Activated CD4-positive, alpha-beta memory T cell treated with anti-CD3 and anti-CD28 coated beads, Interleukin-2, amount 10 ng/mL, durations not matched to agents 7 days and 5 days (primary cell): ENCODE data around the gene LRRC49. TPM values are rescaled to one million over a fixed set of nuclear protein-coding genes. Genes with fewer than 3 reads are reported as not detected.

Source experiments
- CTCF ChIA-PET: fragments of 350-600 bp; sonication (Branson Sonifier 250); formaldehyde crosslinking; loops from one replicate; lab custom pipeline; 2021; ENCODE audit warnings: antibody characterized with exemption, inconsistent platforms; lab: Charles Lee
- POLR2A ChIA-PET: fragments of 350-600 bp; sonication (Branson Sonifier 250); formaldehyde crosslinking; loops from one replicate; lab custom pipeline; 2021; ENCODE audit warnings: antibody characterized with exemption; lab: Charles Lee
- DNase-seq: peaks from one replicate; pipeline ENCODE4 v3.0.0-alpha.2; 2020
- H3K27ac Mint-ChIP-seq: one replicate; pipeline ENCODE4 v1.8.0; 2021; ENCODE audit warnings: mild to moderate bottlenecking, mixed read lengths
- H3K27me3 Mint-ChIP-seq: one replicate; pipeline ENCODE4 v1.8.0; 2021; ENCODE audit warnings: mixed read lengths
- H3K36me3 Mint-ChIP-seq: one replicate; pipeline ENCODE4 v1.8.0; 2021; ENCODE audit warnings: low read depth, mixed read lengths
- H3K4me1 Mint-ChIP-seq: one replicate; pipeline ENCODE4 v1.8.0; 2021; ENCODE audit warnings: mixed read lengths
- H3K4me3 Mint-ChIP-seq: one replicate; pipeline ENCODE4 v1.8.0; 2021; ENCODE audit warnings: mild to moderate bottlenecking, mixed read lengths
- H3K9me3 Mint-ChIP-seq: one replicate; pipeline ENCODE4 v1.8.0; 2021; ENCODE audit warnings: mixed read lengths
- total RNA-seq, 2 experiments: library from RNA; stranded (reverse); gene quantifications; one replicate each; pipeline ENCODE4 v1.2.3, GENCODE V29; 2021

LRRC49 gene
- total RNA-seq, 2 experiments from 2014 or later = not detected

DNA sequence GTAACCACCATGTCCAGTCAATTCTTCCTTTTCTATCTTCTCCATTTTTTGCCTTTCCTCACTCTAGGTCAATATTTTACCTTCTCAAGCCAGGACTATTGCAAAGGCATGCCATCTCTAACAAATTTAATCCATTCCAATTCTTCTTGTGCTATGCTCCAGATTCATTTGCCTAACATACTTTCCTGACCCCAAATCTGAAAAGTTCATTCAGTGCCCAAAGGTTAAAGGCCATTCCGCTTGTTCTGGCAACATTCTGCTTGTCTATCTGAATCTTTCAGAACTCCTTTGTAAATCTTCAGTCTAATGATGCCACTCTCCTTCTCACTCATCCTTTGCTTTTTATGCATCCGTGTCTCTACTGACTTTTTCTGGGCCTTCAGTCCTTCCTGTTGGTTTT, 15.9 kb upstream of the LRRC49 start:
- no peaks in the 10 kb centered on the region for H3K4me1 Mint-ChIP-seq
- CTCF ChIA-PET = no interaction called here
- POLR2A ChIA-PET = no interaction called here
- H3K9me3 Mint-ChIP-seq = no peaks in the 10 kb centered on the region
- peaks cover 22% of the 10 kb centered on the region for H3K27me3 Mint-ChIP-seq
- H3K27ac Mint-ChIP-seq = no peak overlapping the region
- H3K4me3 Mint-ChIP-seq = no peak overlapping the region
- H3K36me3 Mint-ChIP-seq = no peaks in the 10 kb centered on the region
- DNase-seq = no peak

DNA sequence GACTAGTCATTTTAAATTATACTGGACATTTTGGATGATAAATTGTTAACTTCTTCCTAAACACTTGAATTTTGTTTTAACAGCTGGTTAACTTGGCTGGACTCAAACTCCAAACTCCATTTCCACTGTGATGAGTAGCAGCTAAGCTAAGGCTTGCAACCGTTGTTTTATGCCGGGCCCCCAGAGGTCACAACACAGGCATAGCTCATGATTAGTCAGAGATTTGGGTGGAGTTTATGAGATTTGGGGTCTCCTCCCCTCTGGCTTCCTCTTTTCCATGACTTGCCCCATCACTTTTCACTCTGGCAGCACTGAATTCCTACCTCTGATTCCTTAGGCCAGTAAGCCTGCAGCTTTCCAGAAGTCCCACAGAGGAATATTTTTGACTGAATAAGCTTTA, 13.2 kb upstream of the LRRC49 start:
- Mint-ChIP-seq H3K9me3 (no peaks in the 10 kb centered on the region), H3K4me3 (no peak overlapping the region), H3K36me3 (no peaks in the 10 kb centered on the region), H3K27me3 (peaks cover 17% of the 10 kb centered on the region), H3K4me1 (no peaks in the 10 kb centered on the region), H3K27ac (no peak overlapping the region)
- ChIA-PET CTCF (no interaction called here), POLR2A (no interaction called here)
- DNase-seq = no peak

DNA sequence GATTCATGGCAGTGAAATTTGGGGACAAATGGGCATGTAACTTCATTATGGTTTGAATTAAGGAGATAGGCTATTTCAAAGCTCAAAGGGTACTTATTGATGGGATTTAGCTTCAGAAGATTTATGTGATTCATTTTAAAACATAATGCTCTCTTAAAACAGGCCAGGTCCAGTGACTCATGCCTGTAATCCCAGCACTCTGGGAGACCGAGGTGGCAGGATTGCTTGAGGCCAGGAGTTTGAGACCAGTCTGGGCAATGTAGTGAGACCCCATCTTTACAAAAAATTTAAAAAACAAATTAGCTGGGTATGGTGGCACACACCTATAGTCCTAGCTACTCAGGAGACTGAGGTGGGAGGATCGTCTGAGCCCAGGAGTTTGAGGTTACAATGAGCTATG, 11.8 kb upstream of the LRRC49 start:
- Mint-ChIP-seq H3K4me3 (no peak overlapping the region), H3K9me3 (no peaks in the 10 kb centered on the region), H3K4me1 (no peaks in the 10 kb centered on the region), H3K27me3 (peaks cover 17% of the 10 kb centered on the region), H3K27ac (no peak overlapping the region), H3K36me3 (no peaks in the 10 kb centered on the region)
- ChIA-PET CTCF (interaction anchor here (0.6 kb wide), 1 partner anchor 405 kb away, joined by 4 read pairs; no protein-coding TSS in a partner anchor), POLR2A (no interaction called here)
- DNase-seq = no peak

GRCh38 chr15:70882361-70882760, 10.3 kb upstream of the LRRC49 start:
- POLR2A ChIA-PET = no interaction called here
- H3K4me3 Mint-ChIP-seq = no peak overlapping the region

GRCh38 chr15:70892912-70893560, 410 bp downstream of the LRRC49 start:
- H3K36me3 Mint-ChIP-seq = no peaks in the 10 kb centered on the region
- peaks cover 12% of the 10 kb centered on the region for H3K4me1 Mint-ChIP-seq
- no peaks in the 10 kb centered on the region for H3K9me3 Mint-ChIP-seq
- CTCF ChIA-PET = interaction anchor here (0.7 kb wide), 1 partner anchor 548 kb away, joined by 3 read pairs; no protein-coding TSS in a partner anchor
- H3K4me3 Mint-ChIP-seq = peak overlapping the region; percentile 78
- POLR2A ChIA-PET = no interaction called here
- no peak for DNase-seq
- peaks cover 45% of the 10 kb centered on the region for H3K27me3 Mint-ChIP-seq
- H3K27ac Mint-ChIP-seq = no peak overlapping the region

More at GRCh38 chr15:70882361-70882760, 10.3 kb upstream of the LRRC49 start:
- peaks cover 13% of the 10 kb centered on the region for H3K27me3 Mint-ChIP-seq
- CTCF ChIA-PET = no interaction called here
- H3K4me1 Mint-ChIP-seq = no peaks in the 10 kb centered on the region
- DNase-seq = no peak
- H3K9me3 Mint-ChIP-seq = no peaks in the 10 kb centered on the region
- H3K27ac Mint-ChIP-seq = no peak overlapping the region
- no peaks in the 10 kb centered on the region for H3K36me3 Mint-ChIP-seq

DNA sequence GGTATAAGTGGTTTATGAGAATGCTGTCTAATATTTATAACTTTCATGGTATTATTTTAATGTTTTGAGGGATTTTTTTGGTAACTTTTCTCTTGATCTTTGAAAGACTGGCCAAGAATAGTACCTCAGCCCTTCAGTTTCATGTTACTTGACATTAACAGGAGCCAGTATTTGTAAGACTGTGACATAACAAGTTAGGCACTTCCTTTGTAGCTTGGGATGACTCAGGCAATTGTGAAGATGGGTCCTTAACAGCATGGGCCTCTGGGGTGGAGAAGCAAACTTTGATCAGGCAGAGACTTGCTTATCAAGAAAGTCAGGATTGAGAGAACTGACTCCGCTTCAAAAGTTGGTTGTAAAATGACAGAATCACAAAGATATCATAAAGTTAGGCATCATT, 9.5 kb downstream of the LRRC49 start:
- no peak for DNase-seq
- no peak overlapping the region for H3K27ac Mint-ChIP-seq
- CTCF ChIA-PET = no interaction called here
- H3K36me3 Mint-ChIP-seq = no peaks in the 10 kb centered on the region
- POLR2A ChIA-PET = no interaction called here
- no peak overlapping the region for H3K4me3 Mint-ChIP-seq
- peaks cover 8% of the 10 kb centered on the region for H3K27me3 Mint-ChIP-seq
- no peaks in the 10 kb centered on the region for H3K4me1 Mint-ChIP-seq
- no peaks in the 10 kb centered on the region for H3K9me3 Mint-ChIP-seq

- POLR2A ChIA-PET = no interaction called here
- peaks cover 6% of the 10 kb centered on the region for H3K9me3 Mint-ChIP-seq
- no peaks in the 10 kb centered on the region for H3K4me1 Mint-ChIP-seq
- H3K4me3 Mint-ChIP-seq = no peak overlapping the region
- H3K36me3 Mint-ChIP-seq = no peaks in the 10 kb centered on the region
- no peak for DNase-seq
- no peak overlapping the region for H3K27ac Mint-ChIP-seq
- H3K27me3 Mint-ChIP-seq = peaks cover 5% of the 10 kb centered on the region
- CTCF ChIA-PET = no interaction called here
These were observed 14.2 kb downstream of the LRRC49 start for GRCh38 chr15:70906842-70907241.

DNA sequence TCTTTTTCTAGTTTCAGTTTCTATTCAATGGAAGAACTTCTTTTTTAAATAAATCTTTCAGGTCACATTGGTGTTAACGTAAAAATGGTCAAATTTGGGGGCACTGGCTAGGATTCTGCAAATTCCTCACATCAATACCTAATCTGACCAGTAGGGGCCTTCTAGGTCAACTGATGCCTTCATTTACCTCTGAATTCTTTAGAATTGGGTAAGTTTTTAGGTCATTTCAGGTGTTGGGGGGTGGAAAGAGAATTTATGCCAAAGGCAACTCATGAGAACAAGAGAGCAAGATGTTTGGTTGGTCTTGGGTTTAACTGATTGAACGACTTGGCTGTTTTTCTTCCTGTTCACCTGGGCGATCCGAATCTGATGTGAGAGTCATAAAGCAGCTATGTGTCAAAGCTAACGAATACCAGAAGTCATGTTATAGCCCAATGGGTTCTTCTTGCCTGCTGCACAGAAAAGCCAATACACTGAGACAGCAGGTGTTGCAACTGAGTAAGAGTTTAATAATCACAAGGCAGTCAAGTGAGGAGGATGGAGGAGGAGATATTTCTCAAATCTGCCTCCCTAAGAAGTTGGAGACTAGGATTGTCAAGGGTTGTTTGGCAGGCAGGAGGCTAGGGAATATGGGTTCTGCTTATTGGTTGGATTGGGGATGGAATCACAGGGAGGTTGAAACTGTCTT, 15.3 kb downstream of the LRRC49 start:
- no peaks in the 10 kb centered on the region for H3K4me1 Mint-ChIP-seq
- H3K36me3 Mint-ChIP-seq = no peaks in the 10 kb centered on the region
- ChIA-PET CTCF (no interaction called here), POLR2A (no interaction called here)
- H3K27ac Mint-ChIP-seq = no peak overlapping the region
- H3K4me3 Mint-ChIP-seq = no peak overlapping the region
- H3K9me3 Mint-ChIP-seq = peaks cover 6% of the 10 kb centered on the region
- no peak for DNase-seq
- H3K27me3 Mint-ChIP-seq = peaks cover 5% of the 10 kb centered on the region

DNA sequence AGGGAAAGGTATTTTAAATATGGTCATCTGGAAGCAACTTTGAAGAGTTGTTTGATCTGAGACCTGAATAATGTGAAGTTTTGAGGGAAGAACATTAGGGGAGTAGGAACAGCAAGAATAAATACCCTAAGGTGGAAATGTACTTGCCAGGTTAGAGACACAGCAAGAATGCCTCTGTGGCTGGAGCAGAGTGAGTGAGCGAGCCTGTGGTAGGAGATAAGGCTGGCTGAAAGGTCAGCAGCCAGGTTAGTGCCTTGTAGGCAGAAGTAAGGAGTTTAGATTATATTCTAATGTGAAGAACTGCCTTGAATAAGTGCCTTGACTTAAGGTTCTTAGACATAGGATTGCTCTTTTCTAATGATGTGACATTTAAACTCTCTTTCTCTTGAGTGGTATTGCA, 18.3 kb downstream of the LRRC49 start:
- H3K9me3 Mint-ChIP-seq = peaks cover 6% of the 10 kb centered on the region

DNA sequence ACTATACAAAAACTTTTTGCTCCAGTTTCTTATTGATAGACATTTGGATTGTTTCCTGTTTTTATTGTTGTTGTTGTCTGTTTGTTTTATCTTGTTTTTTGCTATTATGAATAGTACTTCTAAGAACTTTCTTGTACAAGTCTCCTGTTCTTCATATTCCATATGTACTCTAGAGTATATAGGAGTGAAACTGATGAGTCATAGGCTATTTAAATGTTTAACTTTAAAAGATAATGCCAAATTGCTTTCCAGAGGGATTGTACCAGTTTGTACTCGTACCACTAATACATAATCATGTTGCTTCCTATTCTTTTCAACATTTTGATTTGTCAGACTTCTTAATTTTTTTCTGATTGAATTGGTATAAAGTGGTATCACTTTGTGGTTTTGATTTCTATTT, 19.6 kb downstream of the LRRC49 start:
- no peaks in the 10 kb centered on the region for H3K36me3 Mint-ChIP-seq
- no peak for DNase-seq
- CTCF ChIA-PET = no interaction called here
- POLR2A ChIA-PET = no interaction called here
- H3K4me1 Mint-ChIP-seq = no peaks in the 10 kb centered on the region
- no peak overlapping the region for H3K4me3 Mint-ChIP-seq
- no peak overlapping the region for H3K27ac Mint-ChIP-seq
- H3K9me3 Mint-ChIP-seq = peaks cover 6% of the 10 kb centered on the region
- peaks cover 9% of the 10 kb centered on the region for H3K27me3 Mint-ChIP-seq

More for the DNA sequence above, 18.3 kb downstream of the LRRC49 start:
- no peak overlapping the region for H3K27ac Mint-ChIP-seq
- H3K27me3 Mint-ChIP-seq = peaks cover 11% of the 10 kb centered on the region
- ChIA-PET CTCF (interaction anchor here (0.9 kb wide), 1 partner anchor 9 kb away, joined by 4 read pairs; no protein-coding TSS in a partner anchor), POLR2A (no interaction called here)
- no peaks in the 10 kb centered on the region for H3K36me3 Mint-ChIP-seq
- no peak overlapping the region for H3K4me3 Mint-ChIP-seq
- no peaks in the 10 kb centered on the region for H3K4me1 Mint-ChIP-seq
- no peak for DNase-seq

- Mint-ChIP-seq H3K27ac (no peak overlapping the region), H3K9me3 (no peaks in the 10 kb centered on the region), H3K27me3 (peaks cover 7% of the 10 kb centered on the region), H3K36me3 (no peaks in the 10 kb centered on the region), H3K4me3 (no peak overlapping the region), H3K4me1 (no peaks in the 10 kb centered on the region)
- no peak for DNase-seq
- POLR2A ChIA-PET = no interaction called here
- CTCF ChIA-PET = no interaction called here
These were observed 23.9 kb downstream of the LRRC49 start for GRCh38 chr15:70916531-70916930.

GRCh38 chr15:70917955-70918354, 25.3 kb downstream of the LRRC49 start:
- ChIA-PET POLR2A (no interaction called here), CTCF (no interaction called here)
- Mint-ChIP-seq H3K27me3 (peaks cover 8% of the 10 kb centered on the region), H3K4me3 (no peak overlapping the region), H3K36me3 (no peaks in the 10 kb centered on the region), H3K4me1 (no peaks in the 10 kb centered on the region), H3K9me3 (peaks cover 3% of the 10 kb centered on the region), H3K27ac (no peak overlapping the region)
- DNase-seq = no peak

- no peaks in the 10 kb centered on the region for H3K36me3 Mint-ChIP-seq
- H3K4me3 Mint-ChIP-seq = no peak overlapping the region
- H3K9me3 Mint-ChIP-seq = peaks cover 3% of the 10 kb centered on the region
- peaks cover 7% of the 10 kb centered on the region for H3K27me3 Mint-ChIP-seq
- POLR2A ChIA-PET = no interaction called here
- CTCF ChIA-PET = no interaction called here
- H3K4me1 Mint-ChIP-seq = no peaks in the 10 kb centered on the region
- no peak for DNase-seq
- no peak overlapping the region for H3K27ac Mint-ChIP-seq
These were observed 28.5 kb downstream of the LRRC49 start for GRCh38 chr15:70920981-70921696.
